H1 (cell line): Measurements from ENCODE around the gene NID2. TPM values are rescaled to one million over a fixed set of nuclear protein-coding genes. Genes with fewer than 3 reads are reported as not detected.

Experiments
- ASH2L ChIP-seq: fragments of 200-600, 300-600 bp; sonication (generic); IDR thresholded peaks from one replicate; pipeline ENCODE4 v1.7.1; 2017; ENCODE audit warnings: low read length
- CREB1 ChIP-seq: IDR thresholded peaks from 2 replicates; pipeline ENCODE4 v1.6.1; 2012; ENCODE audit warnings: inconsistent platforms
- HDAC2 ChIP-seq, 2 experiments: fragments of 300-600 bp in 1 of 2; sonication (generic) in 1 of 2; IDR thresholded peaks; 2 replicates each; pipeline ENCODE4 v1.6.1; 2011 to 2012; ENCODE audit warnings: low read depth in 2 of 2, low read length in 2 of 2, mild to moderate bottlenecking in 2 of 2, moderate library complexity in 2 of 2, borderline replicate concordance in 1 of 2, inconsistent platforms in 1 of 2
- KDM4A ChIP-seq: IDR thresholded peaks from one replicate; pipeline ENCODE4 v1.7.1; 2012; ENCODE audit warnings: low read depth, mild to moderate bottlenecking, moderate library complexity, low read length, inconsistent platforms; ENCODE audit not compliant: severe bottlenecking
- POLR2AphosphoS5 ChIP-seq: IDR thresholded peaks from 2 replicates; pipeline ENCODE4 v1.6.1; 2011; ENCODE audit warnings: low read depth, low read length
- RAD21 ChIP-seq, 2 experiments: IDR thresholded peaks in 1 of 2; conservative IDR thresholded peaks in 1 of 2; 2 replicates each; pipeline ENCODE4 v1.6.1; 2011; ENCODE audit warnings: low read depth in 2 of 2, low read length in 2 of 2, improper control_type of control experiment in 1 of 2, inconsistent platforms in 1 of 2, mild to moderate bottlenecking in 1 of 2, moderate library complexity in 1 of 2
- polyA plus RNA-seq, 7 experiments: library from polyadenylated mRNA; depleted of rRNA in 3 of 7; stranded (reverse) in 5 of 7; unstranded in 2 of 7; fragments of >200 nt in 5 of 7; fragments of 200-250 nt in 2 of 7; gene quantifications; 1 replicate in 5 of 7; 2 replicates in 1 of 7; 4 replicates in 1 of 7; pipeline versions ENCODE4 v1.2.1 to v1.2.3, GENCODE V29; 2011 to 2013; ENCODE audit warnings: missing spikeins in 2 of 7, mixed read lengths in 2 of 7
- total RNA-seq: library from RNA; stranded (reverse); fragmentation: NEBNext Ultra II Directional; extraction: Animal tissue kit (Norgen Biotek cat#: 25700); gene quantifications from 2 replicates; pipeline ENCODE4 v1.2.1, GENCODE V29; 2021
- TF ChIP-seq, protein P1 (sequence below): fragments of 300-600 bp; sonication (generic); IDR thresholded peaks from 2 replicates; pipeline ENCODE4 v1.7.1; 2012; ENCODE audit warnings: low read length, moderate library complexity, mild to moderate bottlenecking, inconsistent platforms; ENCODE audit not compliant: insufficient replicate concordance

The NID2 gene
- total and polyA plus RNA-seq, 2 of the 8 experiments (the other 6 are each of a cell fraction or from before 2014, with no cell fraction given), result 6.1 to 12.6 TPM

DNA sequence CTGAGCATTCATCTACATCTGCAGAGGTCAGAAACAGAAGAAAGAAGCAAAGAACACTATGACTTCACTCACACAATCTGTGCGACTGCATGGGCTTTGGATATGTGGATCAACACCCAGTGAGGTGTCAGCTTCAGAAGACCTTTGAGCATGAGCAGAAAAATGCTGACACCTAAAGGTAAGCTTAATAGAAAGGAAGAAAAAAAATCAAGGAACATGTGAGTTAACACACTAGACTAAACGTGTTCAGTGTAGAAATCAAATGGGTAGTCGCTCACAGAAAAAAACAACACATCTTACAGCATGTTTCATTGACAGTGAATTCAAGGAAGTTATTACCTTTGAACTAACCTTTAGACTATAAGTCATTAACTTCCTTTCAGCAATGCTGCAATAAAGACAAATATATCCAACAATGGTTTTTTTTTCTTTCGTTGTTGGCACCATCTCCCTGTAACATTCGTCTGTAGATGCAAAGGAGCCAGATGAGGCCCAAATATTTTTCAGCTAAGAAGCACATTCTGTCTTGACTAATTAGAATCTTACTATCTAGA lies 48.6 kb downstream of the NID2 start (continued):
- TF ChIP-seq, protein P1, sequence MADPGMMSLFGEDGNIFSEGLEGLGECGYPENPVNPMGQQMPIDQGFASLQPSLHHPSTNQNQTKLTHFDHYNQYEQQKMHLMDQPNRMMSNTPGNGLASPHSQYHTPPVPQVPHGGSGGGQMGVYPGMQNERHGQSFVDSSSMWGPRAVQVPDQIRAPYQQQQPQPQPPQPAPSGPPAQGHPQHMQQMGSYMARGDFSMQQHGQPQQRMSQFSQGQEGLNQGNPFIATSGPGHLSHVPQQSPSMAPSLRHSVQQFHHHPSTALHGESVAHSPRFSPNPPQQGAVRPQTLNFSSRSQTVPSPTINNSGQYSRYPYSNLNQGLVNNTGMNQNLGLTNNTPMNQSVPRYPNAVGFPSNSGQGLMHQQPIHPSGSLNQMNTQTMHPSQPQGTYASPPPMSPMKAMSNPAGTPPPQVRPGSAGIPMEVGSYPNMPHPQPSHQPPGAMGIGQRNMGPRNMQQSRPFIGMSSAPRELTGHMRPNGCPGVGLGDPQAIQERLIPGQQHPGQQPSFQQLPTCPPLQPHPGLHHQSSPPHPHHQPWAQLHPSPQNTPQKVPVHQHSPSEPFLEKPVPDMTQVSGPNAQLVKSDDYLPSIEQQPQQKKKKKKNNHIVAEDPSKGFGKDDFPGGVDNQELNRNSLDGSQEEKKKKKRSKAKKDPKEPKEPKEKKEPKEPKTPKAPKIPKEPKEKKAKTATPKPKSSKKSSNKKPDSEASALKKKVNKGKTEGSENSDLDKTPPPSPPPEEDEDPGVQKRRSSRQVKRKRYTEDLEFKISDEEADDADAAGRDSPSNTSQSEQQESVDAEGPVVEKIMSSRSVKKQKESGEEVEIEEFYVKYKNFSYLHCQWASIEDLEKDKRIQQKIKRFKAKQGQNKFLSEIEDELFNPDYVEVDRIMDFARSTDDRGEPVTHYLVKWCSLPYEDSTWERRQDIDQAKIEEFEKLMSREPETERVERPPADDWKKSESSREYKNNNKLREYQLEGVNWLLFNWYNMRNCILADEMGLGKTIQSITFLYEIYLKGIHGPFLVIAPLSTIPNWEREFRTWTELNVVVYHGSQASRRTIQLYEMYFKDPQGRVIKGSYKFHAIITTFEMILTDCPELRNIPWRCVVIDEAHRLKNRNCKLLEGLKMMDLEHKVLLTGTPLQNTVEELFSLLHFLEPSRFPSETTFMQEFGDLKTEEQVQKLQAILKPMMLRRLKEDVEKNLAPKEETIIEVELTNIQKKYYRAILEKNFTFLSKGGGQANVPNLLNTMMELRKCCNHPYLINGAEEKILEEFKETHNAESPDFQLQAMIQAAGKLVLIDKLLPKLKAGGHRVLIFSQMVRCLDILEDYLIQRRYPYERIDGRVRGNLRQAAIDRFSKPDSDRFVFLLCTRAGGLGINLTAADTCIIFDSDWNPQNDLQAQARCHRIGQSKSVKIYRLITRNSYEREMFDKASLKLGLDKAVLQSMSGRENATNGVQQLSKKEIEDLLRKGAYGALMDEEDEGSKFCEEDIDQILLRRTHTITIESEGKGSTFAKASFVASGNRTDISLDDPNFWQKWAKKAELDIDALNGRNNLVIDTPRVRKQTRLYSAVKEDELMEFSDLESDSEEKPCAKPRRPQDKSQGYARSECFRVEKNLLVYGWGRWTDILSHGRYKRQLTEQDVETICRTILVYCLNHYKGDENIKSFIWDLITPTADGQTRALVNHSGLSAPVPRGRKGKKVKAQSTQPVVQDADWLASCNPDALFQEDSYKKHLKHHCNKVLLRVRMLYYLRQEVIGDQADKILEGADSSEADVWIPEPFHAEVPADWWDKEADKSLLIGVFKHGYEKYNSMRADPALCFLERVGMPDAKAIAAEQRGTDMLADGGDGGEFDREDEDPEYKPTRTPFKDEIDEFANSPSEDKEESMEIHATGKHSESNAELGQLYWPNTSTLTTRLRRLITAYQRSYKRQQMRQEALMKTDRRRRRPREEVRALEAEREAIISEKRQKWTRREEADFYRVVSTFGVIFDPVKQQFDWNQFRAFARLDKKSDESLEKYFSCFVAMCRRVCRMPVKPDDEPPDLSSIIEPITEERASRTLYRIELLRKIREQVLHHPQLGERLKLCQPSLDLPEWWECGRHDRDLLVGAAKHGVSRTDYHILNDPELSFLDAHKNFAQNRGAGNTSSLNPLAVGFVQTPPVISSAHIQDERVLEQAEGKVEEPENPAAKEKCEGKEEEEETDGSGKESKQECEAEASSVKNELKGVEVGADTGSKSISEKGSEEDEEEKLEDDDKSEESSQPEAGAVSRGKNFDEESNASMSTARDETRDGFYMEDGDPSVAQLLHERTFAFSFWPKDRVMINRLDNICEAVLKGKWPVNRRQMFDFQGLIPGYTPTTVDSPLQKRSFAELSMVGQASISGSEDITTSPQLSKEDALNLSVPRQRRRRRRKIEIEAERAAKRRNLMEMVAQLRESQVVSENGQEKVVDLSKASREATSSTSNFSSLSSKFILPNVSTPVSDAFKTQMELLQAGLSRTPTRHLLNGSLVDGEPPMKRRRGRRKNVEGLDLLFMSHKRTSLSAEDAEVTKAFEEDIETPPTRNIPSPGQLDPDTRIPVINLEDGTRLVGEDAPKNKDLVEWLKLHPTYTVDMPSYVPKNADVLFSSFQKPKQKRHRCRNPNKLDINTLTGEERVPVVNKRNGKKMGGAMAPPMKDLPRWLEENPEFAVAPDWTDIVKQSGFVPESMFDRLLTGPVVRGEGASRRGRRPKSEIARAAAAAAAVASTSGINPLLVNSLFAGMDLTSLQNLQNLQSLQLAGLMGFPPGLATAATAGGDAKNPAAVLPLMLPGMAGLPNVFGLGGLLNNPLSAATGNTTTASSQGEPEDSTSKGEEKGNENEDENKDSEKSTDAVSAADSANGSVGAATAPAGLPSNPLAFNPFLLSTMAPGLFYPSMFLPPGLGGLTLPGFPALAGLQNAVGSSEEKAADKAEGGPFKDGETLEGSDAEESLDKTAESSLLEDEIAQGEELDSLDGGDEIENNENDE, result no peak
- TF ChIP-seq POLR2AphosphoS5, result no peak
- no peak for TF ChIP-seq KDM4A
- TF ChIP-seq HDAC2 (IDR thresholded peaks at IDR 0.05; ENCODE audit: borderline replicate concordance in 1 of 2, low read depth in 2 of 2, low read length in 2 of 2), result no peak
- no peak for TF ChIP-seq RAD21 (IDR thresholded peaks at IDR 0.05 in 1 of 2, conservative IDR thresholded peaks at IDR 0.05 in 1 of 2; ENCODE audit: low read depth in 2 of 2, low read length in 2 of 2)
- TF ChIP-seq ASH2L, result no peak
- TF ChIP-seq CREB1, result no peak
